OCI-LY1 (cell line): ENCODE data around the gene PDGFD.
A peak's percentile ranks its signal among the peaks of the same experiment; 100 is the strongest.

Source experiments
- H2AFZ ChIP-seq: fragments of 200-600 bp; sonication (generic), shearing (Covaris generic); 2 replicates; pipeline ENCODE4 v1.6.0; 2014; ENCODE audit warnings: antibody characterized with exemption, mild to moderate bottlenecking, low read length
- H3F3A ChIP-seq: fragments of 200-600 bp; sonication (generic), shearing (Covaris generic); 2 replicates; pipeline ENCODE4 v1.6.0; 2014; ENCODE audit warnings: mild to moderate bottlenecking, antibody characterized with exemption, low read length, moderate library complexity; ENCODE audit not compliant: insufficient read depth
- H3K27ac ChIP-seq: fragments of 200-600 bp; sonication (generic); 2 replicates; pipeline ENCODE4 v1.5.1; 2014; ENCODE audit warnings: low read length, mixed run types, mild to moderate bottlenecking, low read depth; ENCODE audit not compliant: poor library complexity, severe bottlenecking
- H3K27me3 ChIP-seq: fragments of 200-600 bp; sonication (generic); 2 replicates; pipeline ENCODE4 v1.6.0; 2014; ENCODE audit warnings: antibody characterized with exemption, mild to moderate bottlenecking, low read length, moderate library complexity; ENCODE audit not compliant: insufficient read depth
- H3K36me3 ChIP-seq: fragments of 200-600 bp; sonication (generic); 2 replicates; pipeline ENCODE4 v1.6.1; 2014; ENCODE audit warnings: mild to moderate bottlenecking, antibody characterized with exemption, low read length, moderate library complexity, mixed read lengths; ENCODE audit not compliant: insufficient read depth
- H3K4me1 ChIP-seq: fragments of 200-600 bp; sonication (generic); 2 replicates; pipeline ENCODE4 v1.5.1; 2014; ENCODE audit warnings: mild to moderate bottlenecking, low read length, moderate library complexity; ENCODE audit not compliant: insufficient read depth, severe bottlenecking
- H3K4me2 ChIP-seq: fragments of 200-600 bp; sonication (generic), shearing (Covaris generic); 2 replicates; pipeline ENCODE4 v1.6.1; 2014; ENCODE audit warnings: low read length
- H3K4me3 ChIP-seq: fragments of 200-600 bp; sonication (generic); 2 replicates; pipeline ENCODE4 v1.5.1; 2014; ENCODE audit warnings: low read length, low read depth, mild to moderate bottlenecking, mixed read lengths; ENCODE audit not compliant: poor library complexity, severe bottlenecking
- H3K79me2 ChIP-seq: fragments of 200-600 bp; shearing (Covaris generic); 2 replicates; pipeline ENCODE4 v1.6.1; 2016; ENCODE audit warnings: mixed run types, low read length, mixed read lengths; ENCODE audit not compliant: insufficient read depth
- H3K9ac ChIP-seq: fragments of 200-600 bp; sonication (generic), shearing (Covaris generic); 2 replicates; pipeline ENCODE4 v1.6.1; 2014; ENCODE audit warnings: mild to moderate bottlenecking, low read length, mixed read lengths
- H3K9me2 ChIP-seq: fragments of 200-600 bp; sonication (generic), shearing (Covaris generic); 2 replicates; pipeline ENCODE4 v1.6.1; 2014; ENCODE audit warnings: low read depth, mild to moderate bottlenecking, low read length, mixed read lengths
- H3K9me3 ChIP-seq: fragments of 200-600 bp; shearing (Covaris generic); 2 replicates; pipeline ENCODE4 v1.6.1; 2014; ENCODE audit warnings: low read length, mixed read lengths
- H4K20me1 ChIP-seq: fragments of 200-600 bp; sonication (generic), shearing (Covaris generic); 2 replicates; pipeline ENCODE4 v1.6.0; 2016; ENCODE audit warnings: mild to moderate bottlenecking, low read length; ENCODE audit not compliant: insufficient read depth
- CTCF ChIP-seq: fragments of 200-600 bp; sonication (generic), shearing (Covaris generic); IDR thresholded peaks from 2 replicates; pipeline ENCODE4 v1.5.1; 2017; ENCODE audit warnings: mild to moderate bottlenecking, antibody characterized with exemption, low read length, moderate library complexity, mixed read lengths
- EZH2 ChIP-seq: fragments of 200-600 bp; sonication (generic), shearing (Covaris generic); IDR thresholded peaks from 2 replicates; pipeline ENCODE4 v1.8.0; 2017; ENCODE audit warnings: borderline replicate concordance, mixed run types, mild to moderate bottlenecking, antibody characterized with exemption, low read length, moderate library complexity, mixed read lengths

Gene PDGFD

GRCh38 chr11:103923451-103923931 lies 240.5 kb downstream of the PDGFD start:
- peaks cover 28% of the 10 kb centered on the region for H3K4me1 ChIP-seq
- no peak overlapping the region for H3K27ac ChIP-seq
- no peaks in the 10 kb centered on the region for H4K20me1 ChIP-seq
- no peaks in the 10 kb centered on the region for H3K79me2 ChIP-seq
- H3K9me2 ChIP-seq, result no peaks in the 10 kb centered on the region
- H3K4me2 ChIP-seq, result no peak overlapping the region
- H3K9ac ChIP-seq, result no peak overlapping the region
- H3K36me3 ChIP-seq, result no peaks in the 10 kb centered on the region
- no peaks in the 10 kb centered on the region for H3K27me3 ChIP-seq
- TF ChIP-seq EZH2 (no peak), CTCF (no peak)
- no peak overlapping the region for H2AFZ ChIP-seq
- no peaks in the 10 kb centered on the region for H3K9me3 ChIP-seq
- H3F3A ChIP-seq, result no peaks in the 10 kb centered on the region
- no peak overlapping the region for H3K4me3 ChIP-seq

- Histone ChIP-seq H4K20me1 (no peaks in the 10 kb centered on the region), H3K9me2 (no peaks in the 10 kb centered on the region), H3F3A (no peaks in the 10 kb centered on the region; the same call in 1 of the 2 replicates), H3K27me3 (no peaks in the 10 kb centered on the region), H2AFZ (no peak overlapping the region), H3K27ac (no peak overlapping the region), H3K4me2 (no peak overlapping the region), H3K9ac (no peak overlapping the region), H3K4me1 (peaks cover 24% of the 10 kb centered on the region), H3K9me3 (no peaks in the 10 kb centered on the region), H3K36me3 (no peaks in the 10 kb centered on the region), H3K4me3 (no peak overlapping the region), H3K79me2 (no peaks in the 10 kb centered on the region)
- TF ChIP-seq CTCF, result peak; percentile 58; the same call in 1 of the 2 replicates
- no peak for TF ChIP-seq EZH2
Observed at GRCh38 chr11:103920933-103921332, 243.0 kb downstream of the PDGFD start.

- H3K9ac ChIP-seq, result no peak overlapping the region
- TF ChIP-seq EZH2, result no peak
- H3F3A ChIP-seq, result no peaks in the 10 kb centered on the region; the same call in 1 of the 2 replicates
- H3K4me2 ChIP-seq, result no peak overlapping the region
- H4K20me1 ChIP-seq, result no peaks in the 10 kb centered on the region
- H3K27ac ChIP-seq, result no peak overlapping the region
- no peak overlapping the region for H3K4me3 ChIP-seq
- peaks cover 24% of the 10 kb centered on the region for H3K4me1 ChIP-seq
- H3K9me2 ChIP-seq, result no peaks in the 10 kb centered on the region
- H3K27me3 ChIP-seq, result no peaks in the 10 kb centered on the region
- H3K9me3 ChIP-seq, result no peaks in the 10 kb centered on the region
- no peaks in the 10 kb centered on the region for H3K79me2 ChIP-seq
- H2AFZ ChIP-seq, result no peak overlapping the region
- H3K36me3 ChIP-seq, result no peaks in the 10 kb centered on the region
Observed at GRCh38 chr11:103920449-103920848, 243.5 kb downstream of the PDGFD start.

GRCh38 chr11:103910721-103911120 lies 253.2 kb downstream of the PDGFD start:
- TF ChIP-seq CTCF, result no peak
- TF ChIP-seq EZH2, result no peak
- H3F3A ChIP-seq, result no peaks in the 10 kb centered on the region
- no peak overlapping the region for H3K4me2 ChIP-seq
- H3K36me3 ChIP-seq, result no peaks in the 10 kb centered on the region
- no peaks in the 10 kb centered on the region for H3K79me2 ChIP-seq
- H3K9me3 ChIP-seq, result no peaks in the 10 kb centered on the region
- no peak overlapping the region for H3K9ac ChIP-seq
- H3K4me1 ChIP-seq, result peaks cover 32% of the 10 kb centered on the region
- no peaks in the 10 kb centered on the region for H4K20me1 ChIP-seq
- H2AFZ ChIP-seq, result no peak overlapping the region
- no peaks in the 10 kb centered on the region for H3K27me3 ChIP-seq
- H3K4me3 ChIP-seq, result no peak overlapping the region
- no peak overlapping the region for H3K27ac ChIP-seq
- no peaks in the 10 kb centered on the region for H3K9me2 ChIP-seq
